ENCODE results near the gene SOX13.

The SOX13 gene

DNA sequence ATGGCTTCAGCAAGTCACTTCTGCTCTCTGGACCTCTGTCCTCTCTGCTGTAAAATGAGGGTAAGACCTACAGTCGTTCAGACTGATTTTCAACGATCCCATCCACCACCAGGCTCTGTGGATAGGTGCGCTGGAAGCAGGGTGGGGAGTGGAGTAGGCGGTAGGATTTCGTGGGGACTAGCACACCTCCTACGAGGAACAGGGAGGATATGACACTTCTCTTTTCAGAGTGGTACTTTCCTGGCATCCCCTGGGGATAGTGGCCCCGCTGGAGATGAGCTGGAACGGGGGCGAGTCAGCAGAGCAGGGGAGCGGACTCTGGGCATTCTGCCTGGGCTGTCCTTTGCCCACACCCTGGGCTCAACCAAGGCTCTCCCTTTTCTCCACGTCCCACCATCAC is 61.2 kb downstream of the SOX13 start:
- Mint-ChIP-seq H3K4me1 (ENCODE audit: low read depth) (peaks cover 3% of the 10 kb centered on the region), H3K27me3 (ENCODE audit: low read depth) (peaks cover 5% of the 10 kb centered on the region), H3K27ac (no peak overlapping the region), H3K36me3 (ENCODE audit: low read depth) (no peaks in the 10 kb centered on the region), H3K4me3 (no peak overlapping the region), H3K9me3 (no peaks in the 10 kb centered on the region)

GRCh38 chr1:204136814-204137213 is 63.9 kb downstream of the SOX13 start:
- no peak overlapping the region for H3K27ac Mint-ChIP-seq
- H3K4me3 Mint-ChIP-seq = no peak overlapping the region
- H3K4me1 Mint-ChIP-seq (ENCODE audit: low read depth) = no peaks in the 10 kb centered on the region
- no peaks in the 10 kb centered on the region for H3K36me3 Mint-ChIP-seq (ENCODE audit: low read depth)
- peaks cover 5% of the 10 kb centered on the region for H3K27me3 Mint-ChIP-seq (ENCODE audit: low read depth)
- H3K9me3 Mint-ChIP-seq = no peaks in the 10 kb centered on the region

DNA sequence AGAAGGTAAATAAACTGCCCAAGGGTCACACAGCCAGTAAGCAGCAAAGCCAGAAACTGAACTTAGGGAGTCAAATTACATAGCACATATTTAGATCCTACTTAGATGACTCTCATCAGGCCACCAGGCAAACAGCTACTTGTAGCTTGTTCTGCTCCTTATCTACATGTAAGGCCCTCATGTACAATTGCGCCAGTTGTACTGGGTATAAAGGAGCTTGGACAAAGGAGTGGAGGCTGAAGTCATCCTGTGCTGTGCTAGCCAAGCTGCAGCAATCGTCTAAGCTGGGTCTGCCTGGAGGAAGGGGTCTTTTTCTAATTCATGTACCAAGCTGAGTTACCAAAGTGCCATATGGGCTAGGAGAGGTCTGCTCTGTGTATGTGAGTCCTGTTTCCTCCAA is 66.2 kb downstream of the SOX13 start:
- peaks cover 5% of the 10 kb centered on the region for H3K27me3 Mint-ChIP-seq (ENCODE audit: low read depth)

GRCh38 chr1:204139952-204140351 is 67.0 kb downstream of the SOX13 start:
- H3K4me1 Mint-ChIP-seq (ENCODE audit: low read depth) = no peaks in the 10 kb centered on the region
- no peak overlapping the region for H3K4me3 Mint-ChIP-seq
- no peak overlapping the region for H3K27ac Mint-ChIP-seq
- H3K27me3 Mint-ChIP-seq (ENCODE audit: low read depth) = peaks cover 5% of the 10 kb centered on the region
- H3K36me3 Mint-ChIP-seq (ENCODE audit: low read depth) = no peaks in the 10 kb centered on the region
- no peaks in the 10 kb centered on the region for H3K9me3 Mint-ChIP-seq

More for the DNA sequence above, 66.2 kb downstream of the SOX13 start:
- H3K36me3 Mint-ChIP-seq (ENCODE audit: low read depth) = no peaks in the 10 kb centered on the region
- H3K9me3 Mint-ChIP-seq = no peaks in the 10 kb centered on the region
- no peaks in the 10 kb centered on the region for H3K4me1 Mint-ChIP-seq (ENCODE audit: low read depth)
- H3K4me3 Mint-ChIP-seq = no peak overlapping the region
- H3K27ac Mint-ChIP-seq = no peak overlapping the region

DNA sequence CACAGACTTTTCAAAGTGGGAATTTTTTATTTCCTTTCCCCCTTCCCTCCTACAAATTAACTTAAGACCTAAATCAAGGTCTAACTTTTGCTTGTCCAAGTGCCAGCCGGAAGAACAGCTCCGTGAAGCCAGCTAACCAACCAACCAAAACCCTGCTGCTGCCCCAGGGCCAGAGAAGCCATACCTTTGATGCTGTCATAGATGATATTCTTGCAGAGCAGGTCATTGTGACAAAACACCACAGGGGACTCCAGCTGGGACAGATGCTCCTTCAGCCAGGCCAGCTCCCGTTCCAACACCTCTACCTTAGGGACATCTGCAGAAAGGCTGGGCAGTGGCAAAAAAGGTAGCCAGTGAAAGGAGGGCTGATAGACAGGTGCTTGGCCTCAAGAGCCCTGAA is 68.2 kb downstream of the SOX13 start:
- Mint-ChIP-seq H3K27ac (no peak overlapping the region), H3K4me3 (no peak overlapping the region), H3K4me1 (ENCODE audit: low read depth) (no peaks in the 10 kb centered on the region), H3K36me3 (ENCODE audit: low read depth) (no peaks in the 10 kb centered on the region), H3K9me3 (no peaks in the 10 kb centered on the region), H3K27me3 (ENCODE audit: low read depth) (no peaks in the 10 kb centered on the region)

GRCh38 chr1:204142032-204142974 is 69.4 kb downstream of the SOX13 start:
- no peaks in the 10 kb centered on the region for H3K9me3 Mint-ChIP-seq
- no peaks in the 10 kb centered on the region for H3K36me3 Mint-ChIP-seq (ENCODE audit: low read depth)
- no peak overlapping the region for H3K4me3 Mint-ChIP-seq
- no peak overlapping the region for H3K27ac Mint-ChIP-seq
- no peaks in the 10 kb centered on the region for H3K27me3 Mint-ChIP-seq (ENCODE audit: low read depth)
- no peaks in the 10 kb centered on the region for H3K4me1 Mint-ChIP-seq (ENCODE audit: low read depth)

DNA sequence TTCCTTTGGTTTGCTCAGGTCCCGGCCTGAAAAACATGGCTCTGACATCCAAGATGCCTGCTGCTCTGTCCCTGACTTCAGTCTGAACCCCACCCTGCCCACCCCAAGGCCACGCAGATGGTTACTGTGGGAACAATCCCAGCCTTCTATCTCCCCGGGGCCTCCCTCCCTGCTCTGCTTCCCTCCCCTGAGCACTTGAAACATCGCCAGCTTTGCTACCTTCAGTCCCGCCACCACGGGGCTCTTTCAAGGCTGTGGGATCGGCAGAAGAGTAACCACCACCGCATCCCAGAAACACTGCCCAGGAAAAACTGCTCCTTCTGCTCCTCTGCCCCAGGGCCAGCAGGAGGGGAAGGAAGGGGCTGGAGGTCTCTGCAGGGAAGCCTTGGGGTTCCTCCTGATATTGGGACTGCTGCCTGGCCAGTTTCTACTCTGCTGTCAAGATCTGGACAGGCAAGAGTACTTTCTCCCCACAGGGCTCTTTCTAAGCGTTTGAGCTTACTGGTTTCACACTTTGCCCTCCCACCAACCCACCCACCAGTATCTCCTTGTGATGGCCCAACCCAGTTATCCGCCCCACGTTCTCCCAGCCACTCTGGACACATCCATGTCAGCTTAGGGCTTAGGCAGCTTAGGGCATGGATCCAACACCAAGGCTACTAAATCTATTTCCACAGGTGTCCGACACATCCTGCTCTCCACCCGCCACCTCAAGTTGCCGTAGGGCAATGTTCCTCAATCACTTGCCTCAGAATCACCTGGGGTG is 70.5 kb downstream of the SOX13 start:
- no peaks in the 10 kb centered on the region for H3K36me3 Mint-ChIP-seq (ENCODE audit: low read depth)
- no peak overlapping the region for H3K27ac Mint-ChIP-seq
- no peaks in the 10 kb centered on the region for H3K4me1 Mint-ChIP-seq (ENCODE audit: low read depth)
- H3K9me3 Mint-ChIP-seq = no peaks in the 10 kb centered on the region
- no peaks in the 10 kb centered on the region for H3K27me3 Mint-ChIP-seq (ENCODE audit: low read depth)
- H3K4me3 Mint-ChIP-seq = no peak overlapping the region

DNA sequence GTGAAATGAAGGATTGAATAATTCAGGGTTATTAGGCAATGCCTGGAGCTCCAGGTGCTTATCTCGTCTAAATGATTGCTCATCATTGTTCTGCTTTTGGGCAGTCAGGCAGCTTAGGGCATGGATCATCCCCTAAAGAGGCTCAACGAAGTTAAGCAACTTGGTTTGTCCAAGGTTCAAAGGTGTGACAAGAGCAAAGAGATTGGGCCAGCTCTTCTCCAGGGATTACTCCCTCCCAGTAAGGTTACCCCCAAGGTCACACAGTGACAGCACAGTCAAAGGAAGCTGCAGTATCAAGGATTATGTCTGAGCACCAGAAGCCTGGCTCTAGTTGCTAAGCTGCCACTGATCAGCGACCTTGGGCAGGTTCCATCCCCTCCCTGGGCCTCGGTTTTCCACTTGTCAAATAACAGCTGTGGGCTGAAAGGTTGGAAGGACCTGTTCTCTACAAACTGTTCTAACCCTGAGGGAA is 72.2 kb downstream of the SOX13 start:
- no peak overlapping the region for H3K27ac Mint-ChIP-seq
- no peak overlapping the region for H3K4me3 Mint-ChIP-seq
- peaks cover 7% of the 10 kb centered on the region for H3K27me3 Mint-ChIP-seq (ENCODE audit: low read depth)
- H3K9me3 Mint-ChIP-seq = no peaks in the 10 kb centered on the region
- no peaks in the 10 kb centered on the region for H3K36me3 Mint-ChIP-seq (ENCODE audit: low read depth)
- H3K4me1 Mint-ChIP-seq (ENCODE audit: low read depth) = no peaks in the 10 kb centered on the region

GRCh38 chr1:204146309-204146708 is 73.4 kb downstream of the SOX13 start:
- Mint-ChIP-seq H3K4me1 (ENCODE audit: low read depth) (no peaks in the 10 kb centered on the region), H3K4me3 (no peak overlapping the region), H3K36me3 (ENCODE audit: low read depth) (no peaks in the 10 kb centered on the region), H3K27me3 (ENCODE audit: low read depth) (peaks cover 17% of the 10 kb centered on the region), H3K9me3 (no peaks in the 10 kb centered on the region), H3K27ac (no peak overlapping the region)

GRCh38 chr1:204146965-204147364 is 74.0 kb downstream of the SOX13 start:
- no peaks in the 10 kb centered on the region for H3K9me3 Mint-ChIP-seq
- no peak overlapping the region for H3K27ac Mint-ChIP-seq
- H3K36me3 Mint-ChIP-seq (ENCODE audit: low read depth) = no peaks in the 10 kb centered on the region
- H3K27me3 Mint-ChIP-seq (ENCODE audit: low read depth) = peaks cover 17% of the 10 kb centered on the region
- no peak overlapping the region for H3K4me3 Mint-ChIP-seq
- no peaks in the 10 kb centered on the region for H3K4me1 Mint-ChIP-seq (ENCODE audit: low read depth)

DNA sequence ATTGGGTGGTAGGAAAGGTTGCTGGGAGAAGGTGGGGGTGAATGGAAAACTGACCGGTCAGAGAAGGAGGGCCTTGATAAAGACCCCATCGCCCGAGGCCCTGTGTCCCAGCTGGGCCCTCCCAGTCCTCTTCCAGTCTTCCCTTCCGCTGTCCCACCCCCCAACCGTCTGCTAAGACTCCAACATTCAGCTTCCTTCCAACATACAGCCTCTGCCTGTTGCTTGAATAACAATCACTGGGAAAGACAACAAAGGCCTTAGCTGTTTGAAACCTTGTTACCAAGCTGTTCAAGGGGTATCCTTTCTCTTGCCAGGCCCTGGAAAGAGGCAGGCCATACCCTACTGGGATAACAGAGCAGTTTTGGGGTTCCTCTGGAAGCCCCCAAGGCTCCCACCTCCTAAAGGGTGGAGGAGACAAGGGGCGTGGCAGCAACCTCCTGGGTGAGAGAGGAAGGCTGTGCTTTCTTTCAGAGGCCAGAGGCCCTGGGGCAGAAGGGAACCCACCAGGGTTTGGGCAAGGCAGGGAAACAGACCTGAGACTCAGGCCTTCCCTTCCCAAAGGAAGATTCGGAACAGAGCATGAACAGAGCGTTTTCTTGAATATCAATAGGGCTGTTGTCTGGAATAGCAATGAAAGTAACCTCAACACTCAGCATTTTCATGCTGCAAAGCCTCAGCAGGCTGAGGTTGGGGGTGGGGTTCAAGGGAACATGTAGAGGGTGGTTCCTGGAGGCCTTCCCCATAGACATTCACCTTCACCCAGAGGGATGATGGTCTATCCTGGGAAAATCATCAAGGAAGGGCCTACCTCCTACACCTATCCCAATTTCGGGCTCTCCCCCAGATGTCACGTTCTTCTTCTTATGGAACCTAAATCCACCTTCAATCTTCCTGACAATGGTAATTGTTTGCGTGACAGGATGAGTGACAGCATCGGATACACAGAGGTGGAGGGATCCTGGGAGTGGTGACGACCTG is 74.8 kb downstream of the SOX13 start:
- H3K9me3 Mint-ChIP-seq = no peaks in the 10 kb centered on the region
- no peak overlapping the region for H3K4me3 Mint-ChIP-seq

GRCh38 chr1:204149107-204149506 is 76.2 kb downstream of the SOX13 start:
- no peaks in the 10 kb centered on the region for H3K36me3 Mint-ChIP-seq (ENCODE audit: low read depth)
- H3K4me1 Mint-ChIP-seq (ENCODE audit: low read depth) = no peaks in the 10 kb centered on the region
- H3K27me3 Mint-ChIP-seq (ENCODE audit: low read depth) = peaks cover 34% of the 10 kb centered on the region
- no peak overlapping the region for H3K27ac Mint-ChIP-seq
- no peaks in the 10 kb centered on the region for H3K9me3 Mint-ChIP-seq
- H3K4me3 Mint-ChIP-seq = no peak overlapping the region

More for the DNA sequence above, 74.8 kb downstream of the SOX13 start:
- Mint-ChIP-seq H3K27me3 (ENCODE audit: low read depth) (peaks cover 22% of the 10 kb centered on the region), H3K36me3 (ENCODE audit: low read depth) (no peaks in the 10 kb centered on the region), H3K27ac (no peak overlapping the region), H3K4me1 (ENCODE audit: low read depth) (no peaks in the 10 kb centered on the region)

DNA sequence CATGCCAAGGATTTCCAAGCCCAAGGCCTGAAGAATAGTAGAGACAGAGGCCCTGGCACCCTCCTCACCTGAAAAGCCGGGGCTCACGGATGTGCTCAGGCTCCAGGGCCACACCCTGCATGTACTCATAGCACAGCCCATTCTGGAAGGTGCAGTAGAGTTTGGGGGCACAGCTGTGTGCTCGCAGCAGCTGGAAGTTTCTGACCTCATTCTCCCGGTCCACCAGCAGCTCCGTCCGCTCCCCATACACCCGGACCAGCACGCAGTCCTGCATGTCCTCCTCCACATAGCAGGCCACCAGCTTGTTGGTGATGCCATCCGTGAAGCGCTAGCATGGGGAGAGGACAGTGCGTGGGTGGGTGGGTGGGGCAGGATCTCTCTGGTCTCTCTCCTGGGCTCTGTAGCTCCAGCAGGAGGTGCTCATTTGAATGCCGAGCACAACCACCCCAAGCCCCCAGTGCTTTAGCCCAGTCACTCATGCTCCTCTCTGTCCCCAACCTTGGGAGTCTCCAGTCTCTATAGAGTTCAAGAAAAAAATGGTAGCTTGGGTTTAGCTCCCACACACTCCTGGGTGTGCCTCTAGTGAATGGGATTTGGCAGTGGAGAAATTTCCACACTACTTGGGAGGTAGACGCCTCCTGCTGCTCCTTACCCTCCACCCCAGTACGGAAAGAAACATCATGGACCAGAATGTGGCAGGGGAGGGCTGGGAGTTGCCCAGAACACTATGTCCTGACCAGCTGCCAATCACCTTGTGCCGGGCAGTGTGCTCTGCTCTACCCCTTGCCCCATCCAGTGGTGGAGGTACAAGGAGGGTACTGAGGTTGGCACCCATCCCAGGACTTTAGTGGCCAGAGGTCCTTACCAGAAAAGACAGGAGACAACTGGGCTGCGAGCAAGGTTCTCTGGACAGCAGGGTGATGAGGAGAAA is 77.0 kb downstream of the SOX13 start:
- Mint-ChIP-seq H3K9me3 (no peaks in the 10 kb centered on the region), H3K27me3 (ENCODE audit: low read depth) (peaks cover 39% of the 10 kb centered on the region), H3K27ac (no peak overlapping the region), H3K4me3 (peak overlapping the region; percentile 62), H3K36me3 (ENCODE audit: low read depth) (no peaks in the 10 kb centered on the region), H3K4me1 (ENCODE audit: low read depth) (no peaks in the 10 kb centered on the region)
